ENCODE data around the gene DLG2. TPM values are rescaled to one million over a fixed set of nuclear protein-coding genes. Genes with fewer than 3 reads are reported as not detected.

Gene DLG2
- total and polyA plus RNA-seq, 12 donors, result 1.0 to 14.8 (median 7.4) TPM

- Histone ChIP-seq H3K4me3 (no peak overlapping the region), H3K36me3 (no peaks in the 10 kb centered on the region), H3K9me3 (no peaks in the 10 kb centered on the region), H3K27ac (no peak overlapping the region), H3K27me3 (no peaks in the 10 kb centered on the region), H3K4me1 (no peaks in the 10 kb centered on the region)
- DNase-seq (no peak), ATAC-seq (no peak)
- 49 to 60% methylated on average over 4 of the region's 4 CpGs for WGBS, 2 donors
- intact Hi-C loops (cut with DNase I), result loop anchor here in 1 of 10 donors (10.0 kb wide), 1 partner anchor 56 kb away; no protein-coding TSS in a partner anchor
- TF ChIP-seq, protein P1, sequence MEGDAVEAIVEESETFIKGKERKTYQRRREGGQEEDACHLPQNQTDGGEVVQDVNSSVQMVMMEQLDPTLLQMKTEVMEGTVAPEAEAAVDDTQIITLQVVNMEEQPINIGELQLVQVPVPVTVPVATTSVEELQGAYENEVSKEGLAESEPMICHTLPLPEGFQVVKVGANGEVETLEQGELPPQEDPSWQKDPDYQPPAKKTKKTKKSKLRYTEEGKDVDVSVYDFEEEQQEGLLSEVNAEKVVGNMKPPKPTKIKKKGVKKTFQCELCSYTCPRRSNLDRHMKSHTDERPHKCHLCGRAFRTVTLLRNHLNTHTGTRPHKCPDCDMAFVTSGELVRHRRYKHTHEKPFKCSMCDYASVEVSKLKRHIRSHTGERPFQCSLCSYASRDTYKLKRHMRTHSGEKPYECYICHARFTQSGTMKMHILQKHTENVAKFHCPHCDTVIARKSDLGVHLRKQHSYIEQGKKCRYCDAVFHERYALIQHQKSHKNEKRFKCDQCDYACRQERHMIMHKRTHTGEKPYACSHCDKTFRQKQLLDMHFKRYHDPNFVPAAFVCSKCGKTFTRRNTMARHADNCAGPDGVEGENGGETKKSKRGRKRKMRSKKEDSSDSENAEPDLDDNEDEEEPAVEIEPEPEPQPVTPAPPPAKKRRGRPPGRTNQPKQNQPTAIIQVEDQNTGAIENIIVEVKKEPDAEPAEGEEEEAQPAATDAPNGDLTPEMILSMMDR (IDR thresholded peaks at IDR 0.05), result no peak
Measured at GRCh38 chr11:84140386-84141169, 1486.6 kb downstream of the DLG2 start.

DNA sequence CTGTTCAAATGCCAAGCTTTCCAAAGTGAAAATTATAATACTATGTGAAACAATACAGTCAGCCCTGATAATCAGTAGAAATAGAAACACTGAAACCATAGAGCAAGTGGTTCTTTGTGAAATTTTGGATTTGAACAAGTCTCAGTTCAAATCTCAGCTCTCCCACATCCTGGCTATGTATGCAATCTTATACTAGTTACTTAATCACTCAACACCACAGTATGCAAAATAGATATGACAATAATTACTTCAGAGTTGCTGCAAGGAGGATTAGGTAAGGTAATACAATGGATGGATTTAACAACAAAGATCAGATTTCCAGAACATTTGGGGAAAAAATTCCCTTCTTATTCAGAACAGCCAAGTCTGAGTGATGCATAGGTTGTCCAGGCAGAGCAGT is 1489.2 kb downstream of the DLG2 start:
- no peak overlapping the region for H3K4me3 ChIP-seq
- H3K4me1 ChIP-seq, result no peaks in the 10 kb centered on the region
- TF ChIP-seq, protein P1 (IDR thresholded peaks at IDR 0.05), result no peak
- H3K27me3 ChIP-seq, result no peaks in the 10 kb centered on the region
- H3K36me3 ChIP-seq, result no peaks in the 10 kb centered on the region
- intact Hi-C loops (cut with DNase I), result no loop called here
- H3K27ac ChIP-seq, result no peak overlapping the region
- no peaks in the 10 kb centered on the region for H3K9me3 ChIP-seq
- ATAC-seq, result no peak
- DNase-seq, result no peak

GRCh38 chr11:84137505-84137904 is 1489.6 kb downstream of the DLG2 start:
- no peak overlapping the region for H3K4me3 ChIP-seq
- TF ChIP-seq, protein P1 (IDR thresholded peaks at IDR 0.05), result no peak
- intact Hi-C loops (cut with DNase I), result no loop called here
- H3K36me3 ChIP-seq, result no peaks in the 10 kb centered on the region
- H3K27ac ChIP-seq, result no peak overlapping the region
- DNase-seq, result no peak
- H3K4me1 ChIP-seq, result no peaks in the 10 kb centered on the region
- no peaks in the 10 kb centered on the region for H3K27me3 ChIP-seq
- no peaks in the 10 kb centered on the region for H3K9me3 ChIP-seq
- ATAC-seq, result no peak

GRCh38 chr11:84136926-84137325 is 1490.2 kb downstream of the DLG2 start:
- DNase-seq (no peak), ATAC-seq (peak in 1 of 8 donors; percentile 6)
- TF ChIP-seq, protein P1 (IDR thresholded peaks at IDR 0.05), result no peak
- H3K27me3 ChIP-seq, result no peaks in the 10 kb centered on the region
- H3K4me3 ChIP-seq, result no peak overlapping the region
- no peaks in the 10 kb centered on the region for H3K4me1 ChIP-seq
- H3K27ac ChIP-seq, result no peak overlapping the region
- no peaks in the 10 kb centered on the region for H3K36me3 ChIP-seq
- intact Hi-C loops (cut with DNase I), result no loop called here
- H3K9me3 ChIP-seq, result no peaks in the 10 kb centered on the region

All from heart right ventricle (tissue), 16 donors.